SK-N-SH (cell line): ENCODE data around the gene SPATA25. TPM values are rescaled to one million over a fixed set of nuclear protein-coding genes. Genes with fewer than 3 reads are reported as not detected.

ENCODE experiments used
- CTCF ChIA-PET: fragments of 300-600, 350-600 bp; formaldehyde crosslinking; extraction: SDS; loops from one replicate; lab custom pipeline; 2021; lab: Yijun Ruan, JAX
- POLR2A ChIA-PET: fragments of 350-600 bp; sonication (Branson Sonifier 250); formaldehyde crosslinking; extraction: SDS; loops from one replicate; lab custom pipeline; 2020; ENCODE audit warnings: antibody characterized with exemption, inconsistent platforms; lab: Yijun Ruan, JAX
- DNase-seq: peaks from one replicate; pipeline ENCODE4 v3.0.0; 2012
- H2AFZ ChIP-seq: fragments of 200-600 bp; sonication (generic); 2 replicates; pipeline ENCODE4 v1.8.1; 2016; ENCODE audit warnings: antibody characterized with exemption, mild to moderate bottlenecking, low read depth
- H3F3A ChIP-seq: fragments of 200-600 bp; sonication (generic); replicated peaks from 2 replicates; pipeline ENCODE3; 2016; ENCODE audit warnings: antibody characterized with exemption, mild to moderate bottlenecking; ENCODE audit not compliant: insufficient read depth
- H3K27ac ChIP-seq, 2 experiments: fragments of 200-500 bp in 1 of 2; fragments of 200-600 bp in 1 of 2; sonication (Bioruptor generic) in 1 of 2; sonication (generic), shearing (Covaris generic) in 1 of 2; 2 replicates each; pipeline versions ENCODE4 v1.5.1 to v1.6.1; 2014 to 2016; ENCODE audit warnings: low read depth in 2 of 2, inconsistent platforms in 1 of 2, low read length in 1 of 2, mild to moderate bottlenecking in 1 of 2, mixed read lengths in 1 of 2
- H3K27me3 ChIP-seq: fragments of 200-600 bp; sonication (generic), shearing (Covaris generic); 2 replicates; pipeline ENCODE4 v1.6.1; 2016; ENCODE audit warnings: mixed run types; ENCODE audit not compliant: insufficient read depth
- H3K36me3 ChIP-seq, 2 experiments: fragments of 200-500 bp in 1 of 2; fragments of 200-600 bp in 1 of 2; sonication (Bioruptor generic) in 1 of 2; sonication (generic) in 1 of 2; replicated peaks in 1 of 2; 2 replicates each; pipeline versions ENCODE3 to v1.5.1; 2014 to 2016; ENCODE audit warnings: low read length in 1 of 2, mild to moderate bottlenecking in 1 of 2; ENCODE audit not compliant: insufficient read depth in 2 of 2, control insufficient read depth in 1 of 2
- H3K4me1 ChIP-seq, 2 experiments: fragments of 200-500 bp in 1 of 2; fragments of 200-600 bp in 1 of 2; sonication (Bioruptor generic) in 1 of 2; sonication (generic), shearing (Covaris generic) in 1 of 2; 2 replicates each; pipeline versions ENCODE4 v1.5.1 to v1.6.1; 2014 to 2016; ENCODE audit warnings: low read depth in 1 of 2, low read length in 1 of 2, mixed run types in 1 of 2; ENCODE audit not compliant: insufficient read depth in 2 of 2, control insufficient read depth in 1 of 2
- H3K4me2 ChIP-seq: fragments of 200-600 bp; sonication (generic), shearing (Covaris generic); 2 replicates; pipeline ENCODE4 v1.6.1; 2017; ENCODE audit warnings: mixed run types
- H3K4me3 ChIP-seq, 2 experiments: fragments of 200-500 bp in 1 of 2; fragments of 200-600 bp in 1 of 2; sonication (Bioruptor generic) in 1 of 2; sonication (generic), shearing (Covaris generic) in 1 of 2; 2 replicates each; pipeline versions ENCODE4 v1.5.1 to v1.8.1; 2014 to 2016; ENCODE audit warnings: low read depth in 2 of 2, inconsistent platforms in 1 of 2, low read length in 1 of 2, mild to moderate bottlenecking in 1 of 2, mixed read lengths in 1 of 2, moderate library complexity in 1 of 2
- H3K79me2 ChIP-seq: fragments of 200-600 bp; sonication (generic); 2 replicates; pipeline ENCODE4 v1.8.1; 2017; ENCODE audit warnings: mild to moderate bottlenecking; ENCODE audit not compliant: insufficient read depth
- H3K9ac ChIP-seq: fragments of 200-600 bp; sonication (generic); 2 replicates; pipeline ENCODE4 v1.6.1; 2017; ENCODE audit warnings: mixed run types
- H3K9me2 ChIP-seq: fragments of 200-600 bp; sonication (generic); 2 replicates; pipeline ENCODE4 v1.6.1; 2017; ENCODE audit warnings: mixed run types
- H3K9me3 ChIP-seq: fragments of 200-600 bp; sonication (generic); 2 replicates; pipeline ENCODE4 v1.6.1; 2017; ENCODE audit warnings: mixed run types, mild to moderate bottlenecking, moderate library complexity
- H4K20me1 ChIP-seq: fragments of 200-600 bp; sonication (generic); 2 replicates; pipeline ENCODE4 v1.6.1; 2017; ENCODE audit warnings: mild to moderate bottlenecking, mixed run types; ENCODE audit not compliant: insufficient read depth
- CTCF ChIP-seq: fragments of 200-600 bp; sonication (generic); IDR thresholded peaks from 2 replicates; pipeline ENCODE4 v1.6.1; 2017; ENCODE audit warnings: antibody characterized with exemption, mild to moderate bottlenecking, moderate library complexity
- EP300 ChIP-seq, 2 experiments: IDR thresholded peaks; 2 replicates each; pipeline versions ENCODE4 v1.4.0 to v1.6.1; 2012; ENCODE audit warnings: borderline replicate concordance in 1 of 2, low read depth in 1 of 2, low read length in 1 of 2
- FOXJ3 ChIP-seq: sonication (generic); formaldehyde crosslinking; IDR thresholded peaks from 2 replicates; pipeline ENCODE4 v1.5.1; 2020; ENCODE audit warnings: mild to moderate bottlenecking, missing genetic modification reagents
- GABPA ChIP-seq: IDR thresholded peaks from 2 replicates; pipeline ENCODE4 v1.4.0; 2012; ENCODE audit warnings: low read depth, mild to moderate bottlenecking
- GATA2 ChIP-seq: sonication (generic); formaldehyde crosslinking; IDR thresholded peaks from 2 replicates; pipeline ENCODE4 v1.5.0; 2020; ENCODE audit warnings: mild to moderate bottlenecking, missing genetic modification reagents
- MAX ChIP-seq: IDR thresholded peaks from 2 replicates; pipeline ENCODE4 v1.4.0; 2012; ENCODE audit warnings: low read depth
- MEF2A ChIP-seq: IDR thresholded peaks from 2 replicates; pipeline ENCODE4 v1.4.0; 2012; ENCODE audit warnings: low read depth, borderline replicate concordance
- MXI1 ChIP-seq: IDR thresholded peaks from 2 replicates; pipeline ENCODE4 v1.6.1; 2012; ENCODE audit warnings: mild to moderate bottlenecking, low read depth, low read length, improper control_type of control experiment
- NFIC ChIP-seq: IDR thresholded peaks from 2 replicates; pipeline ENCODE4 v1.4.0; 2012; ENCODE audit warnings: borderline replicate concordance
- NRF1 ChIP-seq: IDR thresholded peaks from 2 replicates; pipeline ENCODE4 v1.6.1; 2012; ENCODE audit warnings: low read depth, mild to moderate bottlenecking, low read length
- PBX3 ChIP-seq: IDR thresholded peaks from 2 replicates; pipeline ENCODE4; 2012
- REST ChIP-seq: IDR thresholded peaks from 2 replicates; pipeline ENCODE4 v1.6.1; 2012; ENCODE audit warnings: mild to moderate bottlenecking, low read depth, low read length, moderate library complexity
- RFX5 ChIP-seq: IDR thresholded peaks from 2 replicates; pipeline ENCODE4 v1.6.1; 2012; ENCODE audit warnings: mild to moderate bottlenecking, improper control_type of control experiment, low read length
- SMC3 ChIP-seq: IDR thresholded peaks from 2 replicates; pipeline ENCODE4 v1.6.1; 2012; ENCODE audit warnings: low read depth, low read length, improper control_type of control experiment
- TAF1 ChIP-seq: IDR thresholded peaks from 2 replicates; pipeline ENCODE4 v1.6.1; 2012; ENCODE audit warnings: low read depth, mild to moderate bottlenecking, low read length, moderate library complexity, borderline replicate concordance
- USF2 ChIP-seq: fragments of 150-350 bp; IDR thresholded peaks from 2 replicates; pipeline ENCODE4 v1.6.1; 2017; ENCODE audit warnings: antibody characterized with exemption, low read length, low read depth, borderline replicate concordance
- WGBS: methylation state at CpG from one replicate; pipeline ENCODE4 v1.1.6; 2017; ENCODE audit warnings: low lambda C conversion rate; 5-methylcytosine and 5-hydroxymethylcytosine counted together
- polyA plus RNA-seq, 3 experiments: library from polyadenylated mRNA; depleted of rRNA; stranded (reverse); fragments of >200 nt; gene quantifications; 2 replicates each; pipeline ENCODE4 v1.2.3, GENCODE V29; 2012

Gene SPATA25
- polyA plus RNA-seq, 1 of the 3 experiments (the other 2 are of a cell fraction), result 1.3 TPM

GRCh38 chr20:45920462-45921336 lies 33.3 kb upstream of the SPATA25 start:
- H4K20me1 ChIP-seq, result no peaks in the 10 kb centered on the region
- no peak for TF ChIP-seq NRF1
- TF ChIP-seq MAX, result no peak
- no peak for TF ChIP-seq USF2
- TF ChIP-seq FOXJ3 (CRISPR knock-in tag), result no peak
- TF ChIP-seq SMC3, result no peak
- no peak for TF ChIP-seq TAF1
- no peak for TF ChIP-seq NFIC
- no peak for TF ChIP-seq CTCF
- TF ChIP-seq MXI1, result no peak
- TF ChIP-seq RFX5, result no peak
- no peak for TF ChIP-seq EP300 (IDR thresholded peaks at IDR 0.05; ENCODE audit: borderline replicate concordance in 1 of 2, low read depth in 1 of 2, low read length in 1 of 2)
- no peak for TF ChIP-seq MEF2A
- no peak for TF ChIP-seq REST
- TF ChIP-seq GATA2 (CRISPR knock-in tag), result no peak
- TF ChIP-seq GABPA, result no peak
- TF ChIP-seq PBX3, result no peak
- H3K79me2 ChIP-seq, result no peaks in the 10 kb centered on the region
- no peaks in the 10 kb centered on the region for H3K9me2 ChIP-seq
- peak overlapping the region; percentile 58; the same call in 1 of the 2 replicates for H3K4me2 ChIP-seq
- no peaks in the 10 kb centered on the region for H3K27me3 ChIP-seq
- H3K4me3 ChIP-seq, result no peak overlapping the region
- H2AFZ ChIP-seq, result no peak overlapping the region
- H3F3A ChIP-seq, result peaks cover 5% of the 10 kb centered on the region
- no peak for DNase-seq
- H3K4me1 ChIP-seq, result peaks cover 0 to 12% of the 10 kb centered on the region in 2 experiments; a peak in 1 of 4 replicates
- CTCF ChIA-PET, result interaction anchor here (1.5 to 2.6 kb wide), 3 partner anchors 13 to 49 kb away, joined by 5 to 10 read pairs (median 8); partner anchors contain the start of genes CTSA and NEURL2
- WGBS, result 78% methylated on average over 9 of the region's 9 CpGs
- H3K27ac ChIP-seq, result peak overlapping the region; percentile 40 to 71; a peak in 3 of 4 replicates
- no peaks in the 10 kb centered on the region for H3K36me3 ChIP-seq
- H3K9ac ChIP-seq, result no peak overlapping the region
- H3K9me3 ChIP-seq, result no peaks in the 10 kb centered on the region
- POLR2A ChIA-PET, result interaction anchor here (0.6 to 3.3 kb wide), 5 partner anchors 9 to 41 kb away, joined by 3 to 34 read pairs (median 3); partner anchors contain the start of genes PCIF1 and PLTP
